Keratinocyte (primary cell): ENCODE measurements around the gene RNF144A. TPM values are rescaled to one million over a fixed set of nuclear protein-coding genes. Genes with fewer than 3 reads are reported as not detected.

Source experiments
- DNase-seq: peaks from one replicate; pipeline ENCODE4 v3.0.0-alpha.2; 2011; ENCODE audit warnings: low read depth, missing footprints, low spot score
- FAIRE-seq: peaks from 2 replicates; lab custom pipeline; 2011; peaks lifted over from hg19 to GRCh38; lab: Jason Lieb, UNC
- H2AFZ ChIP-seq: 2 replicates; pipeline ENCODE4 v1.6.0; 2012; ENCODE audit warnings: low read length, control low read depth, inconsistent platforms; ENCODE audit not compliant: control insufficient read depth
- H3K27ac ChIP-seq: 2 replicates; pipeline ENCODE4 v1.5.1; 2011; ENCODE audit warnings: low read length; ENCODE audit not compliant: control insufficient read depth, insufficient read depth
- H3K27me3 ChIP-seq: 3 replicates; pipeline ENCODE4 v1.6.0; 2011; ENCODE audit warnings: low read length; ENCODE audit not compliant: control insufficient read depth, insufficient read depth; ENCODE audit errors: extremely low read depth
- H3K36me3 ChIP-seq, 2 experiments: 2 replicates in 1 of 2; 3 replicates in 1 of 2; pipeline ENCODE4 v1.5.1; 2011; ENCODE audit warnings: low read length in 2 of 2, mild to moderate bottlenecking in 1 of 2; ENCODE audit not compliant: control insufficient read depth in 2 of 2, insufficient read depth in 2 of 2; ENCODE audit errors: extremely low read depth in 1 of 2
- H3K4me1 ChIP-seq: 3 replicates; pipeline ENCODE4 v1.5.1; 2011; ENCODE audit warnings: low read length; ENCODE audit not compliant: control insufficient read depth, insufficient read depth; ENCODE audit errors: extremely low read depth
- H3K4me2 ChIP-seq: 3 replicates; pipeline ENCODE4 v1.6.0; 2011; ENCODE audit warnings: low read depth, low read length; ENCODE audit not compliant: control insufficient read depth, insufficient read depth; ENCODE audit errors: extremely low read depth
- H3K4me3 ChIP-seq, 3 experiments: fragments of 200-600 bp in 1 of 3; sonication (generic) in 1 of 3; 2 replicates in 2 of 3; 3 replicates in 1 of 3; pipeline ENCODE4 v1.5.1; 2011 to 2016; ENCODE audit warnings: low read length in 3 of 3, mild to moderate bottlenecking in 3 of 3, control low read depth in 2 of 3, inconsistent platforms in 1 of 3, low read depth in 1 of 3, mixed read lengths in 1 of 3, mixed run types in 1 of 3, moderate library complexity in 1 of 3; ENCODE audit not compliant: control insufficient read depth in 2 of 3, insufficient read depth in 2 of 3; ENCODE audit errors: extremely low read depth in 1 of 3
- H3K79me2 ChIP-seq: 2 replicates; pipeline ENCODE4 v1.6.0; 2012; ENCODE audit warnings: low read length; ENCODE audit not compliant: control insufficient read depth, insufficient read depth
- H3K9ac ChIP-seq: 3 replicates; pipeline ENCODE4 v1.6.0; 2011; ENCODE audit warnings: low read length; ENCODE audit not compliant: control insufficient read depth, insufficient read depth; ENCODE audit errors: extremely low read depth
- H3K9me1 ChIP-seq: 3 replicates; pipeline ENCODE4 v1.6.0; 2011; ENCODE audit warnings: low read length; ENCODE audit not compliant: control insufficient read depth, insufficient read depth; ENCODE audit errors: extremely low read depth
- H3K9me3 ChIP-seq: 2 replicates; pipeline ENCODE4 v1.5.1; 2012; ENCODE audit warnings: low read depth, low read length; ENCODE audit not compliant: control insufficient read depth
- H4K20me1 ChIP-seq: 3 replicates; pipeline ENCODE4 v1.6.0; 2011; ENCODE audit warnings: low read length; ENCODE audit not compliant: control insufficient read depth, insufficient read depth; ENCODE audit errors: extremely low read depth
- EZH2 ChIP-seq: IDR thresholded peaks from one replicate; pipeline ENCODE4 v1.6.1; 2012; ENCODE audit warnings: inconsistent platforms, mild to moderate bottlenecking, low read length, moderate library complexity
- dilution Hi-C: fragments of 300-500 bp; cut with MboI; formaldehyde crosslinking; loops from one replicate; pipeline ENCODE4 v1.7.0; 2020; ENCODE audit warnings: low sequenced_read_pairs; ENCODE audit not compliant: extremely low pct_ligation_motif_present
- polyA plus RNA-seq, 5 experiments: library from polyadenylated mRNA; depleted of rRNA in 3 of 5; stranded (reverse) in 3 of 5; stranded (forward) in 1 of 5; unstranded in 1 of 5; fragments of >200 nt; gene quantifications; 1 replicate in 1 of 5; 2 replicates in 3 of 5; 3 replicates in 1 of 5; pipeline versions ENCODE4 v1.2.1 to v1.2.3, GENCODE V29; 2011 to 2012; ENCODE audit warnings: missing spikeins in 2 of 5, low read depth in 1 of 5, low replicate concordance in 1 of 5
- TF ChIP-seq, protein P1 (sequence below), 3 experiments: IDR thresholded peaks in 1 of 3; conservative IDR thresholded peaks in 1 of 3; optimal IDR thresholded peaks in 1 of 3; 2 replicates in 2 of 3; 3 replicates in 1 of 3; pipeline versions ENCODE3 to v1.5.1; 2011; ENCODE audit warnings: low read length in 3 of 3, mild to moderate bottlenecking in 3 of 3, moderate library complexity in 2 of 3, control low read depth in 1 of 3, inconsistent platforms in 1 of 3; ENCODE audit not compliant: insufficient read depth in 2 of 3; ENCODE audit errors: extremely low read depth in 1 of 3

The RNF144A gene
- polyA plus RNA-seq, 1 donor (not counting 4 experiments of a cell fraction or from before 2014, with no cell fraction given), result 1.4 TPM

DNA sequence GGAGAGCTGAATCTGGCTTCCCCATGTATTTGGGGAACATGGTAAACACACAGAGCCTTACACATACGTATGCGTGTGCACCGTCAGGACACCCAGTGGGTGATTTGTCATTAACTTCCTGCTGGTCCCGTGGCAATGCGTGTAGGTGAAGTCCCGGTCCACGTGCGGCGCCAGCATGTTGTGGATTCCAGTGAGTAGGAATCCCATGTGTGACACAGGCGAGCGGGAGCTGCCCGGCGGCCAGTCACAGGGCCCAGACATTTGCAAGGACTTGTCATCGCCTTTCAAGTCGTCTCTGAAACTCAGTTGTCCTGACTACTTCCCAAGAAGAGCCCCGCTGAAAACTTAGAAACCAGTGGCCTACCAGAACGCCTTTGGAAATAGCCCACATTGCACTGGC, 102.0 kb downstream of the RNF144A start:
- Histone ChIP-seq H3K79me2 (no peaks in the 10 kb centered on the region), H2AFZ (no peak overlapping the region), H3K4me3 (no peak overlapping the region), H3K4me1 (peaks cover 7% of the 10 kb centered on the region), H3K27ac (no peak overlapping the region), H3K9ac (no peak overlapping the region), H3K4me2 (no peak overlapping the region), H3K36me3 (no peaks in the 10 kb centered on the region), H3K9me3 (no peaks in the 10 kb centered on the region), H3K9me1 (no peaks in the 10 kb centered on the region), H3K27me3 (peaks cover 3% of the 10 kb centered on the region), H4K20me1 (peaks cover 2% of the 10 kb centered on the region)
- FAIRE-seq (no peak), DNase-seq (no peak)
- TF ChIP-seq, protein P1, sequence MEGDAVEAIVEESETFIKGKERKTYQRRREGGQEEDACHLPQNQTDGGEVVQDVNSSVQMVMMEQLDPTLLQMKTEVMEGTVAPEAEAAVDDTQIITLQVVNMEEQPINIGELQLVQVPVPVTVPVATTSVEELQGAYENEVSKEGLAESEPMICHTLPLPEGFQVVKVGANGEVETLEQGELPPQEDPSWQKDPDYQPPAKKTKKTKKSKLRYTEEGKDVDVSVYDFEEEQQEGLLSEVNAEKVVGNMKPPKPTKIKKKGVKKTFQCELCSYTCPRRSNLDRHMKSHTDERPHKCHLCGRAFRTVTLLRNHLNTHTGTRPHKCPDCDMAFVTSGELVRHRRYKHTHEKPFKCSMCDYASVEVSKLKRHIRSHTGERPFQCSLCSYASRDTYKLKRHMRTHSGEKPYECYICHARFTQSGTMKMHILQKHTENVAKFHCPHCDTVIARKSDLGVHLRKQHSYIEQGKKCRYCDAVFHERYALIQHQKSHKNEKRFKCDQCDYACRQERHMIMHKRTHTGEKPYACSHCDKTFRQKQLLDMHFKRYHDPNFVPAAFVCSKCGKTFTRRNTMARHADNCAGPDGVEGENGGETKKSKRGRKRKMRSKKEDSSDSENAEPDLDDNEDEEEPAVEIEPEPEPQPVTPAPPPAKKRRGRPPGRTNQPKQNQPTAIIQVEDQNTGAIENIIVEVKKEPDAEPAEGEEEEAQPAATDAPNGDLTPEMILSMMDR (optimal IDR thresholded peaks at IDR 0.05 in 1 of 3, IDR thresholded peaks at IDR 0.05 in 1 of 3, conservative IDR thresholded peaks at IDR 0.05 in 1 of 3; ENCODE audit: extremely low read depth in 1 of 3, insufficient read depth in 2 of 3, low read length in 3 of 3), result no peak
- TF ChIP-seq EZH2, result no peak
- dilution Hi-C loops, result no loop called here

DNA sequence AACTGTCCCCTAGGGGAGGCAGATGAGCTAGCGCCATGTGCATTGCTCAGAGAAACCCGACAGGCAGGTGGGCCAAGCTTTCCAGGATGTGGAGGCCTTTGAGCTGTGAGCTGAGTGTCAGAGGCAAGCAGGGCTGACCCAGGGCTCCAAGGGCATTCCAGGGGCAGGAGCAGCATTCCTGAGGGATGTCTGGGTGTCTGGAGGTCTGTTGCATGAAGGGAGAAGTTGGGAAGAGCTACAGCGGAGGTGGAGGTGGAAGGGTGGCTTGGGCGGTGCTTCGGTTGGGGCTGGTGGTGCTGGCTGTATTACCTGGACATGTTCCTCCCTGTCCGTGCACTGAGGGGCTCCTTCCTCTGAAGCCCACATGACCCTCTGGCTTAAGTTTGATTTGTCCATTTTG, 102.8 kb downstream of the RNF144A start:
- TF ChIP-seq EZH2, result no peak
- TF ChIP-seq, protein P1 (optimal IDR thresholded peaks at IDR 0.05 in 1 of 3, IDR thresholded peaks at IDR 0.05 in 1 of 3, conservative IDR thresholded peaks at IDR 0.05 in 1 of 3; ENCODE audit: extremely low read depth in 1 of 3, insufficient read depth in 2 of 3, low read length in 3 of 3), result no peak
- Histone ChIP-seq H3K27ac (no peak overlapping the region), H3K4me3 (no peak overlapping the region), H3K27me3 (peaks cover 3% of the 10 kb centered on the region), H3K4me1 (peaks cover 7% of the 10 kb centered on the region), H3K36me3 (no peaks in the 10 kb centered on the region), H3K9ac (no peak overlapping the region), H2AFZ (no peak overlapping the region), H3K4me2 (no peak overlapping the region), H3K79me2 (no peaks in the 10 kb centered on the region), H3K9me1 (no peaks in the 10 kb centered on the region), H3K9me3 (no peaks in the 10 kb centered on the region), H4K20me1 (peaks cover 2% of the 10 kb centered on the region)
- no peak for DNase-seq
- dilution Hi-C loops, result no loop called here
- no peak for FAIRE-seq
